ENCODE results near the gene ZBTB46.

DNA sequence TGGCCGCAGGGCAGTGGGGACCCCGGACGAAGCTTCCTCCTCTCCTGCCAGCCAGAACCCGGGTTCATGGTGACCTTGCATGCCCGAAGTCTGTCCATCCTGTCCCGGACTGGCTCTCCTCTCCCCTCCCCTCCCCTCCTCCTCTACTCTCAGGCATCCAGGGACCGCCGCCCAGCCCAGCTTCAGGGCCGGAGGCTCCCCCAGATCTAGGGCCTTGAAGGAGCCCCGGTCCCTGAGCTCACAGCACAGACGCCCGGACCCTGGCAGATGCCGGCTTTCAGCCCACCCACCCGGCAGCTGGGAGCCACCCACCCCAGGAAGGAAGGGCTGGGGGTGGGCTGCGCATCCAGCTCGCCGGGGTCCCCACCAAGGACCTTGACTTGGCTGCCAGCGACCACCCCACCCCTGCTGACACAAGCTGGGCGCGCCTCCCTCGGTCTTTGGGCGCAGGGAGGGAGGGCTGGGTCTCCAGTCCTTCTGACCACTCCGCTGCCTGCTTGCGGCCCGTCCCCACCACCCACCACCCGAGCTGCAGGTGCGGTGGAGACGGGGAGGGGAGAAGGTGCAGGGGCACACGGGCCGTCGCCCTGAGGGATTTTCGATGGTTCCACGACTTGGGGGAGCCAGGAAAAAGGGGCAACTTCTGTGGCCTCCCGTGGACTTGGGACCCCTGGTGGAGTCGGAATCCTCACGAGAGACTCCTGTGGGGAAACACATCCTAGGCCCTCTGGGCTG is 24.5 kb upstream of the ZBTB46 start:
- TF ChIP-seq, protein P1, sequence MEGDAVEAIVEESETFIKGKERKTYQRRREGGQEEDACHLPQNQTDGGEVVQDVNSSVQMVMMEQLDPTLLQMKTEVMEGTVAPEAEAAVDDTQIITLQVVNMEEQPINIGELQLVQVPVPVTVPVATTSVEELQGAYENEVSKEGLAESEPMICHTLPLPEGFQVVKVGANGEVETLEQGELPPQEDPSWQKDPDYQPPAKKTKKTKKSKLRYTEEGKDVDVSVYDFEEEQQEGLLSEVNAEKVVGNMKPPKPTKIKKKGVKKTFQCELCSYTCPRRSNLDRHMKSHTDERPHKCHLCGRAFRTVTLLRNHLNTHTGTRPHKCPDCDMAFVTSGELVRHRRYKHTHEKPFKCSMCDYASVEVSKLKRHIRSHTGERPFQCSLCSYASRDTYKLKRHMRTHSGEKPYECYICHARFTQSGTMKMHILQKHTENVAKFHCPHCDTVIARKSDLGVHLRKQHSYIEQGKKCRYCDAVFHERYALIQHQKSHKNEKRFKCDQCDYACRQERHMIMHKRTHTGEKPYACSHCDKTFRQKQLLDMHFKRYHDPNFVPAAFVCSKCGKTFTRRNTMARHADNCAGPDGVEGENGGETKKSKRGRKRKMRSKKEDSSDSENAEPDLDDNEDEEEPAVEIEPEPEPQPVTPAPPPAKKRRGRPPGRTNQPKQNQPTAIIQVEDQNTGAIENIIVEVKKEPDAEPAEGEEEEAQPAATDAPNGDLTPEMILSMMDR (IDR thresholded peaks at IDR 0.05), result no peak
- TF ChIP-seq POLR2A (IDR thresholded peaks at IDR 0.05), result no peak

All from lower leg skin (tissue), 3 donors.